ENCODE results near the gene DHRS7. TPM values are rescaled to one million over a fixed set of nuclear protein-coding genes. Genes with fewer than 3 reads are reported as not detected.

The DHRS7 gene
- total RNA-seq, result 33.6 and 33.9 TPM in 2 replicates

GRCh38 chr14:60164712-60165546 lies at the start of gene DHRS7:
TSS of gene DHRS7 (minus strand) at chr14:60165398. CDS start at chr14:60165309, 89 bp downstream.

Other genes with a start within 250 kb of the DHRS7 start
- not detected in 2 replicates for gene LRRC9, start 245.3 kb downstream of the DHRS7 start, total RNA-seq
- gene PCNX4, start 73.5 kb downstream of the DHRS7 start, total RNA-seq, result 26.9 and 30.8 TPM in 2 replicates
- 12.0 and 13.4 TPM in 2 replicates for gene PPM1A, start 83.8 kb upstream of the DHRS7 start, total RNA-seq

Measured in cardiac atrium fibroblast (primary cell).